CD14-positive monocyte (primary cell): Measurements from ENCODE around the gene SHISAL1. TPM values are rescaled to one million over a fixed set of nuclear protein-coding genes. Genes with fewer than 3 reads are reported as not detected.

Experiments
- DNase-seq, 3 donors: peaks; one replicate each; pipeline ENCODE4 v3.0.0-alpha.2; 2011 to 2022
- H2AFZ ChIP-seq: 2 replicates; pipeline ENCODE4 v1.6.0; 2012; ENCODE audit warnings: mild to moderate bottlenecking, low read depth, low read length, inconsistent platforms; ENCODE audit not compliant: insufficient read depth, poor library complexity, severe bottlenecking
- H3K27ac ChIP-seq, 2 donors: 1 replicate in 1 of 2; 2 replicates in 1 of 2; pipeline ENCODE4 v1.5.1; 2012 to 2013; ENCODE audit warnings: low read length in 2 of 2, control low read depth in 1 of 2, inconsistent platforms in 1 of 2, low read depth in 1 of 2, mild to moderate bottlenecking in 1 of 2
- H3K27me3 ChIP-seq, 2 donors: one replicate each; pipeline versions ENCODE4 v1.6.0 to v1.6.1; 2011 to 2013; ENCODE audit warnings: low read length in 2 of 2; ENCODE audit not compliant: control insufficient read depth in 2 of 2, insufficient read depth in 2 of 2
- H3K36me3 ChIP-seq, 2 donors: replicated peaks in 1 of 2; 1 replicate in 1 of 2; 2 replicates in 1 of 2; pipeline versions ENCODE4 v1.5.1 to v1.6.1; 2012 to 2013; ENCODE audit warnings: low read length in 2 of 2, control low read depth in 1 of 2, inconsistent platforms in 1 of 2, mild to moderate bottlenecking in 1 of 2; ENCODE audit not compliant: insufficient read depth in 2 of 2, control insufficient read depth in 1 of 2
- H3K4me1 ChIP-seq, 2 donors: 1 replicate in 1 of 2; 2 replicates in 1 of 2; pipeline versions ENCODE4 v1.5.1 to v1.6.1; 2012 to 2013; ENCODE audit warnings: low read length in 2 of 2, control low read depth in 1 of 2, inconsistent platforms in 1 of 2, mild to moderate bottlenecking in 1 of 2, moderate library complexity in 1 of 2; ENCODE audit not compliant: insufficient read depth in 2 of 2, control insufficient read depth in 1 of 2
- H3K4me2 ChIP-seq: replicated peaks from 2 replicates; pipeline ENCODE3; 2012; ENCODE audit warnings: low read length, moderate library complexity, mild to moderate bottlenecking; ENCODE audit not compliant: poor library complexity, severe bottlenecking; ENCODE audit errors: extremely low read depth
- H3K4me3 ChIP-seq, 3 experiments: fragments of 200-600 bp in 1 of 3; sonication (generic) in 1 of 3; replicated peaks in 1 of 3; 1 replicate in 2 of 3; 2 replicates in 1 of 3; pipeline ENCODE4 v1.5.1; 2011 to 2013; ENCODE audit warnings: low read length in 3 of 3, mild to moderate bottlenecking in 3 of 3, control low read depth in 2 of 3, low read depth in 2 of 3, inconsistent platforms in 1 of 3, moderate library complexity in 1 of 3
- H3K79me2 ChIP-seq: 2 replicates; pipeline ENCODE4 v1.6.0; 2012; ENCODE audit warnings: mild to moderate bottlenecking, control low read depth, inconsistent platforms, low read length, moderate library complexity; ENCODE audit not compliant: insufficient read depth
- H3K9ac ChIP-seq: 2 replicates; pipeline ENCODE4 v1.6.0; 2017; ENCODE audit warnings: low read length, mild to moderate bottlenecking; ENCODE audit not compliant: insufficient read depth, poor library complexity, severe bottlenecking
- H3K9me3 ChIP-seq, 2 donors: replicated peaks in 1 of 2; 1 replicate in 1 of 2; 2 replicates in 1 of 2; pipeline versions ENCODE4 v1.5.1 to v1.6.1; 2012 to 2013; ENCODE audit warnings: low read length in 2 of 2, control low read depth in 1 of 2; ENCODE audit not compliant: control insufficient read depth in 1 of 2, insufficient read depth in 1 of 2
- H4K20me1 ChIP-seq: 2 replicates; pipeline ENCODE4 v1.6.0; 2012; ENCODE audit warnings: mild to moderate bottlenecking, low read length, control low read depth, moderate library complexity; ENCODE audit not compliant: insufficient read depth
- H3K27ac Mint-ChIP-seq, 7 donors: one replicate each; pipeline ENCODE4 v1.8.0; 2020; ENCODE audit warnings: mild to moderate bottlenecking in 7 of 7, mixed read lengths in 7 of 7, moderate library complexity in 6 of 7, inconsistent platforms in 2 of 7
- H3K27me3 Mint-ChIP-seq, 3 donors: one replicate each; pipeline ENCODE4 v1.8.0; 2021 to 2022; ENCODE audit warnings: low read depth in 3 of 3, mild to moderate bottlenecking in 3 of 3, mixed read lengths in 3 of 3, moderate library complexity in 3 of 3, inconsistent platforms in 1 of 3
- H3K36me3 Mint-ChIP-seq, 2 donors: one replicate each; pipeline ENCODE4 v1.8.0; 2020; ENCODE audit warnings: mixed read lengths in 2 of 2, inconsistent platforms in 1 of 2, mild to moderate bottlenecking in 1 of 2
- H3K4me1 Mint-ChIP-seq: one replicate; pipeline ENCODE4 v1.8.0; 2020; ENCODE audit warnings: mild to moderate bottlenecking, mixed read lengths
- H3K4me3 Mint-ChIP-seq, 2 donors: one replicate each; pipeline ENCODE4 v1.8.0; 2020; ENCODE audit warnings: mild to moderate bottlenecking in 2 of 2, mixed read lengths in 2 of 2, moderate library complexity in 1 of 2
- H3K9me3 Mint-ChIP-seq, 7 donors: one replicate each; pipeline ENCODE4 v1.8.0; 2020 to 2022; ENCODE audit warnings: mixed read lengths in 7 of 7, mild to moderate bottlenecking in 6 of 7, moderate library complexity in 6 of 7, inconsistent platforms in 2 of 7
- WGBS: methylation state at CpG from one replicate; pipeline ENCODE4 v1.1.5; 2013; ENCODE audit warnings: missing lambda C conversion rate; ENCODE audit not compliant: insufficient coverage; 5-methylcytosine and 5-hydroxymethylcytosine counted together
- intact Hi-C, 2 donors: fragments of 100-400 bp; cut with micrococcal nuclease; formaldehyde crosslinking; loops; one replicate each; pipeline versions ENCODE4 v1.15.0 to v1.15.1; 2023
- polyA plus RNA-seq, 3 donors: library from polyadenylated mRNA; depleted of rRNA in 1 of 3; unstranded in 2 of 3; stranded (reverse) in 1 of 3; fragments of 300-500 nt in 2 of 3; fragments of >200 nt in 1 of 3; fragmentation: Illumina TruSeq in 2 of 3; gene quantifications; 1 replicate in 2 of 3; 2 replicates in 1 of 3; pipeline ENCODE4 v1.2.3, GENCODE V29; 2012 to 2021
- TF ChIP-seq, protein P1 (sequence below): fragments of 200-600 bp; IDR thresholded peaks from one replicate; pipeline ENCODE4 v1.8.0; 2022; ENCODE audit warnings: antibody characterized with exemption, mild to moderate bottlenecking

Gene SHISAL1
- polyA plus RNA-seq, 3 donors: not detected

DNA sequence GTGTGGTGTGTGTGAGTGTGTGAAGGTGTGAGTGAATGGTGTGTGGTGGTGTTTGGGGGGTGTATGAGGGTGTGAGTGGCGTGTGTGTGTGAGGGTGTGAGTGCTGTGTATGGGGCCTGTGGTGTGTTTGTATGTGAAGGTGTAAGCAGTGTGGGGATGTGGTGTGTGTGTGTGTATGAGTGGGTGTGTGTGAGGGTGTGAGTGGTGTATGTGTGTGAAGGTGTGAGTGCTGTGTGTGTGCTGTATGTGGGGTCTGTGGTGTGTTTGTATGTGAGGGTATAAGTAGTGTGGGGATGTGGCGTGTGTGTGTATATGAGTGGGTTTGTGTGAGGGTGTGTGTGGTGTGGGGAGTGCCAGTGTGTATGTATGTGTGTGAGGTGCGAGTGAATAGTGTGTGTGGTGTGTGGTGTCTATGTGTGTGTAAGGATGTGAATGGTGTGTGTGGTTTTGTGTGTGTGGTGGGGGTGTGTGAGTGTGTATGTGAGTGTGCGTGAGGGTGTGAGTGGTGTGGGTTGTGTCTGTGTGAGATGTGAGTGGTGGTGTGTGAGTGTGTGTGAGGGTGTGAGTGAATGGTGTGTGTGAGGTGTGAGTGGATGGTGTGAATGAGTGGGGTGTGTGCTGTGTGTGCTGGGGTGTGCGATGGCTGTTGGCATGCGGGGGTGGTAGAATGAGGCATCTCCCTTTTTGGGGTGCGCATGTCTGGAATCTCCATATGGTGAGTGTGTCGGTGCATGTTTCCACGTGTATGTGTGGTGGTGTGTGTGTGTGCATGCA lies 22.5 kb upstream of the SHISAL1 start:
- Mint-ChIP-seq H3K27ac (no peak overlapping the region), H3K4me3 (no peak overlapping the region), H3K27me3 (peaks cover 11 to 31% (median 15%) of the 10 kb centered on the region in 3 donors), H3K9me3 (peaks cover 0 to 8% (median 5%) of the 10 kb centered on the region in 7 donors), H3K4me1 (peaks cover 5% of the 10 kb centered on the region), H3K36me3 (peaks cover 3% of the 10 kb centered on the region in 2 donors)
- no peak for DNase-seq
- intact Hi-C loops: no loop called here
- no peak overlapping the region for H3K4me3 ChIP-seq
- no peaks in the 10 kb centered on the region for H3K79me2 ChIP-seq
- TF ChIP-seq, protein P1, sequence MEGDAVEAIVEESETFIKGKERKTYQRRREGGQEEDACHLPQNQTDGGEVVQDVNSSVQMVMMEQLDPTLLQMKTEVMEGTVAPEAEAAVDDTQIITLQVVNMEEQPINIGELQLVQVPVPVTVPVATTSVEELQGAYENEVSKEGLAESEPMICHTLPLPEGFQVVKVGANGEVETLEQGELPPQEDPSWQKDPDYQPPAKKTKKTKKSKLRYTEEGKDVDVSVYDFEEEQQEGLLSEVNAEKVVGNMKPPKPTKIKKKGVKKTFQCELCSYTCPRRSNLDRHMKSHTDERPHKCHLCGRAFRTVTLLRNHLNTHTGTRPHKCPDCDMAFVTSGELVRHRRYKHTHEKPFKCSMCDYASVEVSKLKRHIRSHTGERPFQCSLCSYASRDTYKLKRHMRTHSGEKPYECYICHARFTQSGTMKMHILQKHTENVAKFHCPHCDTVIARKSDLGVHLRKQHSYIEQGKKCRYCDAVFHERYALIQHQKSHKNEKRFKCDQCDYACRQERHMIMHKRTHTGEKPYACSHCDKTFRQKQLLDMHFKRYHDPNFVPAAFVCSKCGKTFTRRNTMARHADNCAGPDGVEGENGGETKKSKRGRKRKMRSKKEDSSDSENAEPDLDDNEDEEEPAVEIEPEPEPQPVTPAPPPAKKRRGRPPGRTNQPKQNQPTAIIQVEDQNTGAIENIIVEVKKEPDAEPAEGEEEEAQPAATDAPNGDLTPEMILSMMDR: no peak
- H3K36me3 ChIP-seq: no peaks in the 10 kb centered on the region
- no peak overlapping the region for H2AFZ ChIP-seq
- H3K9me3 ChIP-seq: peaks cover 0 to 10% of the 10 kb centered on the region in 2 donors
- peaks cover 13 to 34% of the 10 kb centered on the region in 2 donors for H3K27me3 ChIP-seq
- 98% methylated on average over 8 of the region's 9 CpGs for WGBS
- H3K4me2 ChIP-seq: no peak overlapping the region
- H3K9ac ChIP-seq: no peak overlapping the region
- no peak overlapping the region for H3K27ac ChIP-seq
- H3K4me1 ChIP-seq: peaks cover 0 to 6% of the 10 kb centered on the region in 2 donors
- H4K20me1 ChIP-seq: no peaks in the 10 kb centered on the region

DNA sequence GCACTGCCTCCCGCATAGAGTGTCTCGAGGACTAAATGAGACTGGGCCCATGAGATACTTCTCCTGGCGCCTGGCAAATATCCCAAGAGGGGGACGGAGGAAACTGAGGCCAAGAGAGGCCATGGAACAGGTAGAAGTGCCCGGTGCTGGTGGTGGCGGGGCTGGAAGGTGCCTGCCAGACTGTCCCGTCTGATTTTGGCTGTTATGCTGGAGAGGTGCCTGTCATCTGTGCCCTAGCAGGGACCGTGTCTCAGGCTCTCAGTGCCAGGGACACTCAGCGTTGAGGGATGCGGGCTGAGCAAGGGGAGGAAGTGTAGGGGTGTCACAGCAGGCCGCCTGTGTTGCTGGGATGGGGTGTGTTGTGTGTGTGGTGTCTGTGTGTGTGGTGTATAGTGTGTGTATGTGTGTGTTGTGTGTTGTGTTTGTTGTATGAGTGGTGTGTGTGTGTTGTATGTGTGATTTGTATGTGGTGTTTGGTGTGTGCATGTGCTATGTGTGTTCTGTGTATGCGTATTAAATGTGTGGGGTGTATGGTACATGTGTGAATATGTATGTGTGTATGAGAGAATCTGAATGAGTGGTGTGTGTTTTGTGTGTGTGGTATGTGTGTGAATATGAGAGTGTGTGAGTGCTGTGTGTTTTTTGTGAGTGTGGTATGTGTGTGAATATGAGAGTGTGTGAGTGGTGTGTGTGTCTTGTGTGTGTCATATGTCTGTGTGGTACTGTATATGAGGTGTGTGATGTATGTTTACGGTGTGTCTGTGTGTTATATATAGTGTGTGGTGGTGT lies 21.3 kb upstream of the SHISAL1 start:
- no peak for DNase-seq
- H3K36me3 Mint-ChIP-seq: peaks cover 3% of the 10 kb centered on the region in 2 donors
- H2AFZ ChIP-seq: no peak overlapping the region
- H3K9me3 ChIP-seq: peaks cover 0 to 10% of the 10 kb centered on the region in 2 donors
- peaks cover under 1 to 18% of the 10 kb centered on the region in 2 donors for H3K4me1 ChIP-seq
- H3K4me3 Mint-ChIP-seq: no peak overlapping the region
- H3K4me1 Mint-ChIP-seq: peaks cover 13% of the 10 kb centered on the region
- H3K27me3 Mint-ChIP-seq: peaks cover 22 to 39% (median 25%) of the 10 kb centered on the region in 3 donors
- 87% methylated on average over 13 of the region's 13 CpGs for WGBS
- TF ChIP-seq, protein P1: no peak
- no peak overlapping the region for H3K4me3 ChIP-seq
- H3K4me2 ChIP-seq: no peak overlapping the region
- H3K79me2 ChIP-seq: no peaks in the 10 kb centered on the region
- H3K36me3 ChIP-seq: no peaks in the 10 kb centered on the region
- H3K27ac ChIP-seq: no peak overlapping the region
- peaks cover 0 to 9% (median 6%) of the 10 kb centered on the region in 7 donors for H3K9me3 Mint-ChIP-seq
- H4K20me1 ChIP-seq: no peaks in the 10 kb centered on the region
- H3K27ac Mint-ChIP-seq: no peak overlapping the region
- H3K9ac ChIP-seq: no peak overlapping the region
- intact Hi-C loops: no loop called here
- H3K27me3 ChIP-seq: peaks cover 20 to 45% of the 10 kb centered on the region in 2 donors
